OCI-LY1 (cell line): ENCODE data around the gene DENND1A.

Experiments
- H2AFZ ChIP-seq: fragments of 200-600 bp; sonication (generic), shearing (Covaris generic); 2 replicates; pipeline ENCODE4 v1.6.0; 2014; ENCODE audit warnings: antibody characterized with exemption, mild to moderate bottlenecking, low read length
- H3F3A ChIP-seq: fragments of 200-600 bp; sonication (generic), shearing (Covaris generic); 2 replicates; pipeline ENCODE4 v1.6.0; 2014; ENCODE audit warnings: mild to moderate bottlenecking, antibody characterized with exemption, low read length, moderate library complexity; ENCODE audit not compliant: insufficient read depth
- H3K27ac ChIP-seq: fragments of 200-600 bp; sonication (generic); 2 replicates; pipeline ENCODE4 v1.5.1; 2014; ENCODE audit warnings: low read length, mixed run types, mild to moderate bottlenecking, low read depth; ENCODE audit not compliant: poor library complexity, severe bottlenecking
- H3K27me3 ChIP-seq: fragments of 200-600 bp; sonication (generic); 2 replicates; pipeline ENCODE4 v1.6.0; 2014; ENCODE audit warnings: antibody characterized with exemption, mild to moderate bottlenecking, low read length, moderate library complexity; ENCODE audit not compliant: insufficient read depth
- H3K36me3 ChIP-seq: fragments of 200-600 bp; sonication (generic); 2 replicates; pipeline ENCODE4 v1.6.1; 2014; ENCODE audit warnings: mild to moderate bottlenecking, antibody characterized with exemption, low read length, moderate library complexity, mixed read lengths; ENCODE audit not compliant: insufficient read depth
- H3K4me1 ChIP-seq: fragments of 200-600 bp; sonication (generic); 2 replicates; pipeline ENCODE4 v1.5.1; 2014; ENCODE audit warnings: mild to moderate bottlenecking, low read length, moderate library complexity; ENCODE audit not compliant: insufficient read depth, severe bottlenecking
- H3K4me2 ChIP-seq: fragments of 200-600 bp; sonication (generic), shearing (Covaris generic); 2 replicates; pipeline ENCODE4 v1.6.1; 2014; ENCODE audit warnings: low read length
- H3K4me3 ChIP-seq: fragments of 200-600 bp; sonication (generic); 2 replicates; pipeline ENCODE4 v1.5.1; 2014; ENCODE audit warnings: low read length, low read depth, mild to moderate bottlenecking, mixed read lengths; ENCODE audit not compliant: poor library complexity, severe bottlenecking
- H3K79me2 ChIP-seq: fragments of 200-600 bp; shearing (Covaris generic); 2 replicates; pipeline ENCODE4 v1.6.1; 2016; ENCODE audit warnings: mixed run types, low read length, mixed read lengths; ENCODE audit not compliant: insufficient read depth
- H3K9ac ChIP-seq: fragments of 200-600 bp; sonication (generic), shearing (Covaris generic); 2 replicates; pipeline ENCODE4 v1.6.1; 2014; ENCODE audit warnings: mild to moderate bottlenecking, low read length, mixed read lengths
- H3K9me2 ChIP-seq: fragments of 200-600 bp; sonication (generic), shearing (Covaris generic); 2 replicates; pipeline ENCODE4 v1.6.1; 2014; ENCODE audit warnings: low read depth, mild to moderate bottlenecking, low read length, mixed read lengths
- H3K9me3 ChIP-seq: fragments of 200-600 bp; shearing (Covaris generic); 2 replicates; pipeline ENCODE4 v1.6.1; 2014; ENCODE audit warnings: low read length, mixed read lengths
- H4K20me1 ChIP-seq: fragments of 200-600 bp; sonication (generic), shearing (Covaris generic); 2 replicates; pipeline ENCODE4 v1.6.0; 2016; ENCODE audit warnings: mild to moderate bottlenecking, low read length; ENCODE audit not compliant: insufficient read depth
- EZH2 ChIP-seq: fragments of 200-600 bp; sonication (generic), shearing (Covaris generic); IDR thresholded peaks from 2 replicates; pipeline ENCODE4 v1.8.0; 2017; ENCODE audit warnings: borderline replicate concordance, mixed run types, mild to moderate bottlenecking, antibody characterized with exemption, low read length, moderate library complexity, mixed read lengths
- TF ChIP-seq, protein P1 (sequence below): fragments of 200-600 bp; sonication (generic), shearing (Covaris generic); IDR thresholded peaks from 2 replicates; pipeline ENCODE4 v1.5.1; 2017; ENCODE audit warnings: mild to moderate bottlenecking, antibody characterized with exemption, low read length, moderate library complexity, mixed read lengths

The DENND1A gene

DNA sequence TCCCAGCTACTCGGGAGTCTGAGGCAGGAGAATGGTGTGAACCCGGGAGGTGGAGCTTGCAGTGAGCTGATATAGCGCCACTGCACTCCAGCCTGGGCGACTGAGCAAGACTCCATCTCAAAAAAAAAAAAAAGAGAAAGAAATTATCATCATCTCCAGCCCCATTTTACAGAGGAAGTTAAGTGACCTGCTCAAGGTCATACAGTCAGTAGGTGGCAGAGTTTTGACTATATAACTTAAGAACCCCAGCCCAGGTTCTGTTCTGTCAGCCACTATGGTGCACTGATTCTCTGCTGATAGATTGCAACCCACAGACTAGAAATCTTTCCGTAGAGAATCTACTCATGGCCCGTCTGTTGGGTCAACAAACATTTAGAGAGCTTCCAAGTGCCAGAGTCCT lies 25.7 kb upstream of the DENND1A start:
- no peak overlapping the region for H3K4me3 ChIP-seq
- H3K9me2 ChIP-seq = no peaks in the 10 kb centered on the region
- H2AFZ ChIP-seq = no peak overlapping the region
- no peaks in the 10 kb centered on the region for H3K4me1 ChIP-seq
- H3K9me3 ChIP-seq = no peaks in the 10 kb centered on the region
- no peak overlapping the region for H3K9ac ChIP-seq
- no peaks in the 10 kb centered on the region; the same call in 1 of the 2 replicates for H3K27me3 ChIP-seq
- TF ChIP-seq, protein P1, sequence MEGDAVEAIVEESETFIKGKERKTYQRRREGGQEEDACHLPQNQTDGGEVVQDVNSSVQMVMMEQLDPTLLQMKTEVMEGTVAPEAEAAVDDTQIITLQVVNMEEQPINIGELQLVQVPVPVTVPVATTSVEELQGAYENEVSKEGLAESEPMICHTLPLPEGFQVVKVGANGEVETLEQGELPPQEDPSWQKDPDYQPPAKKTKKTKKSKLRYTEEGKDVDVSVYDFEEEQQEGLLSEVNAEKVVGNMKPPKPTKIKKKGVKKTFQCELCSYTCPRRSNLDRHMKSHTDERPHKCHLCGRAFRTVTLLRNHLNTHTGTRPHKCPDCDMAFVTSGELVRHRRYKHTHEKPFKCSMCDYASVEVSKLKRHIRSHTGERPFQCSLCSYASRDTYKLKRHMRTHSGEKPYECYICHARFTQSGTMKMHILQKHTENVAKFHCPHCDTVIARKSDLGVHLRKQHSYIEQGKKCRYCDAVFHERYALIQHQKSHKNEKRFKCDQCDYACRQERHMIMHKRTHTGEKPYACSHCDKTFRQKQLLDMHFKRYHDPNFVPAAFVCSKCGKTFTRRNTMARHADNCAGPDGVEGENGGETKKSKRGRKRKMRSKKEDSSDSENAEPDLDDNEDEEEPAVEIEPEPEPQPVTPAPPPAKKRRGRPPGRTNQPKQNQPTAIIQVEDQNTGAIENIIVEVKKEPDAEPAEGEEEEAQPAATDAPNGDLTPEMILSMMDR = peak; percentile 31; the same call in 1 of the 2 replicates
- no peak for TF ChIP-seq EZH2
- H3K36me3 ChIP-seq = no peaks in the 10 kb centered on the region
- H3K4me2 ChIP-seq = no peak overlapping the region
- no peaks in the 10 kb centered on the region for H4K20me1 ChIP-seq
- H3K79me2 ChIP-seq = no peaks in the 10 kb centered on the region
- no peak overlapping the region for H3K27ac ChIP-seq
- H3F3A ChIP-seq = no peaks in the 10 kb centered on the region

DNA sequence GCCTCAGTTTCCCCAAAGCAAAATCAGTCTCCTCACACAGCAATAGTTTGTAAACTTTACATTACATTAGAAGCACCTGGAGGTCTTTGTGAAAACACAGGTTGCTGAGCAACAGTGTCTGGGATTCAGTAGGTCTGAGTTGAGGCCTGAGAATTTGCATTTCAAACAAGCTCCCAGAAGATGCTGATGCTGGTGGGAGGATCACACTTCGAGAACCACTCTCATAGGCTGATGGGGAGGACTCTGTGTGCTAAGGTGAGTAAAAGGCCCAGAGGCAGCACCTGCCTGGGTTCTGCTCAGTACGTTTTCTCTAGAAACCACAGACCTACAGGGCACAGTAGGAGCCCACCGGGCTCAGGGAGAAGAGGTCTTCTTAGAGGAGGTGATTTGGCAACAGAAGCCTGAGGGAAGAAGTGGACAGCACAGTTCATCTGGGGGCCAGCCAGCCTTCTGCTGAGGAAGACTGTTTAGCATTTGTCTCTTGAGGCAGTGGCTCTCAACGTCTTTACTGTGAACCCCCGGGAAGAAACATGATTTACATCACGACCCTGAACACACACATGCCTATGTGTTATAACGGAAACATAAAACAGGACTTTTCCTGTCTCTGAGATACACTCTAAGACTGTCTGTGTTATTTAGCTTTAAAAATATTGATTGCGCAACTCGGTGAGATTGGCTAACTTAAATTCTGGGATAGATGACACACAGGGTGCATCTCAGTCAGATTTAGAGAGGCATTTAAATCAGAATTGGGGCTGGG lies 24.8 kb upstream of the DENND1A start:
- Histone ChIP-seq H3K4me1 (no peaks in the 10 kb centered on the region), H3K9me2 (no peaks in the 10 kb centered on the region), H3F3A (no peaks in the 10 kb centered on the region), H2AFZ (no peak overlapping the region), H3K4me3 (no peak overlapping the region), H3K79me2 (no peaks in the 10 kb centered on the region), H3K9ac (no peak overlapping the region), H3K36me3 (no peaks in the 10 kb centered on the region), H3K9me3 (no peaks in the 10 kb centered on the region), H3K27me3 (no peaks in the 10 kb centered on the region; the same call in 1 of the 2 replicates), H3K27ac (no peak overlapping the region), H3K4me2 (no peak overlapping the region), H4K20me1 (no peaks in the 10 kb centered on the region)
- TF ChIP-seq, protein P1 = no peak
- no peak for TF ChIP-seq EZH2

DNA sequence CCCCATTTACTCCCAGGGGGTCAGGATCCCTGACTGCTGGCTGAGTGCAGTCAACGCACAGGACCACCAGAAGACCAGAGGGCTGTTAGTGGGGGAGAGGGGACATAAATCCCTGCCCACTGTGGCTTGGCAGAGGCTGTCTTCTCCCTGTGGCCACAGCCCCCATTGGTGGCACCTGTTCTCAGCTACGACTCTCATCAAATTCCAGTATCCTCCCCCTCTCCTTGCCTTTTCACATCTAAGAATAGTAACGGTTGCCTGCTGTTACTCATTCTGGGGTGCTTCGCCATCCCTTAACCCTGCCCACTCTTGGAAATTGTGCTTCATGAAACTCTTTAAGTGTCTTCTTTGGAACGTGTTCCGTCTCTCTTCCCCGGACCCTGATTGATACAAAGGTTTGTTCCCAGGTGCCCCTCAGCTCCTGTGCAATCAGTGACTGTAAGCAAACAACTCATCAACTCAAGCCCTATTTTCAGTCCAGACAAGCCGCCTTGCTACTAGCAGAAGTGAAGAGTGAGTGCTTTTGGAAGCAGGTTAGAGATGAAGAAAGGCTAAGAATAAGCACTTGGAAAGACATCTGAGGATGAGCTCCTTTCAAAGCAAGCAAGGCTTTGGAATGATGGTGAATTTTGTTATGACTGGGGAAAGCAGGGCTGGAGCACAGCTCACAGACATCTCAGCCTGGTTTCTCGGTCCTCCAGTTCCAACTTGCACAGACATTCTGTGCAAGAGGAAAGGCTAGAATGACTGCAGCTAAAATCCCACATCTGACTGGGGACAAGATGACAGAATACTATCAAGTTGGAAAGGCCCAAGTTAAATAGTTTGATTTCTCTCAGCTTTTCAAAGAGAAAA lies 22.9 kb upstream of the DENND1A start:
- no peak for TF ChIP-seq EZH2
- TF ChIP-seq, protein P1 = no peak
- no peaks in the 10 kb centered on the region for H4K20me1 ChIP-seq

More for the DNA sequence above, 22.9 kb upstream of the DENND1A start:
- no peaks in the 10 kb centered on the region for H3K4me1 ChIP-seq
- H3K9me3 ChIP-seq = no peaks in the 10 kb centered on the region
- H3K79me2 ChIP-seq = no peaks in the 10 kb centered on the region
- H3K27me3 ChIP-seq = no peaks in the 10 kb centered on the region; the same call in 1 of the 2 replicates
- H2AFZ ChIP-seq = no peak overlapping the region
- no peak overlapping the region for H3K4me3 ChIP-seq
- no peak overlapping the region for H3K4me2 ChIP-seq
- H3F3A ChIP-seq = no peaks in the 10 kb centered on the region
- no peak overlapping the region for H3K27ac ChIP-seq
- H3K9ac ChIP-seq = no peak overlapping the region
- H3K9me2 ChIP-seq = no peaks in the 10 kb centered on the region
- no peaks in the 10 kb centered on the region for H3K36me3 ChIP-seq
